ENCODE results near the gene DOCK6. TPM values are rescaled to one million over a fixed set of nuclear protein-coding genes. Genes with fewer than 3 reads are reported as not detected.
"Not testable (repeated sequence)": the region's sequence is repeated elsewhere in the genome, so short reads cannot be mapped to it uniquely, and the experiment has no call there.

Gene DOCK6
- total RNA-seq, 2 donors from 2014 or later, result 30.5 to 49.3 TPM

DNA sequence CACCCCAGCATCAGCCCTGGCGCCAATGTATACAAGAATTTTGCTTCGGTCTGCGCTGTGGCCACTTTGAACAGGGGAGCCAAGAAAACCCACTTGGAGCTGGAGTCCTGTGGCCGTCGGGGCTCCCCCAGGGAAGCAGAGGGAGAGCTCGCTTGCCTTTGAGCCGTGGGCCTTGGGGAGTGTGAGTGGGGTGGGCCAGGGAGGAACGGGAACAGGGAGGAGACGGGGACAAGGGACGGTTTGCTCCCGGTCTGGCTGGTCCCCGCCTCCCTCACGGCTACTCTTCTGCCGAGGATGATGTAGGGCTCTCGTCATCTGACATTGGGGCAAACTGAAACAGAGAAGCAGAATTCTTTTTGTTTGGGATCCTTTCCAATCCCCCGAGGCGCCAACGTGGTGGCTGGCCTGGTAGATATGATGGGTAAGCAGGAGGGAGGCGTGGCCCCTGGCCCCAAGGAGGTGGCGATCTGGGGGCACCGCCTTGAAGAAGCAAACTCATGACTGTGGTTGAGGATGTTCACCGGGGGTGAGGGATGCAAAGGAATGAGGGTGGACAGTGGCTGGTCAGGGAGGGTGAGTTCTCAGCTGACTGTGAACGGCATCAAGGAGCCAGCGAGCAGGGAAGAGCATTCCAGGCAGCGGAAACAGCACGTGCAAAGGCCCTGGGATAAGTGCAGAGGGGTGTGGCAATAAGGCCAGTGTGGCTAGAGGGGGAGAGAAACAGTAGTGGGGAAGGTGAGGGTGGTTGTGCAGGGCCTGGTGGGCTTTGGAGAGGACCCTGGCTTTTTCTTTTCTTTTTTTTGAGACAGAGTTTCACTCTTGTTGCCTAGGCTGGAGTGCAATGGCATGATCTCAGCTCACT is 95.8 kb downstream of the DOCK6 start:
- H3K9me3 ChIP-seq, result no peaks in the 10 kb centered on the region
- H3K4me3 ChIP-seq, result no peak overlapping the region
- TF ChIP-seq, protein P1, sequence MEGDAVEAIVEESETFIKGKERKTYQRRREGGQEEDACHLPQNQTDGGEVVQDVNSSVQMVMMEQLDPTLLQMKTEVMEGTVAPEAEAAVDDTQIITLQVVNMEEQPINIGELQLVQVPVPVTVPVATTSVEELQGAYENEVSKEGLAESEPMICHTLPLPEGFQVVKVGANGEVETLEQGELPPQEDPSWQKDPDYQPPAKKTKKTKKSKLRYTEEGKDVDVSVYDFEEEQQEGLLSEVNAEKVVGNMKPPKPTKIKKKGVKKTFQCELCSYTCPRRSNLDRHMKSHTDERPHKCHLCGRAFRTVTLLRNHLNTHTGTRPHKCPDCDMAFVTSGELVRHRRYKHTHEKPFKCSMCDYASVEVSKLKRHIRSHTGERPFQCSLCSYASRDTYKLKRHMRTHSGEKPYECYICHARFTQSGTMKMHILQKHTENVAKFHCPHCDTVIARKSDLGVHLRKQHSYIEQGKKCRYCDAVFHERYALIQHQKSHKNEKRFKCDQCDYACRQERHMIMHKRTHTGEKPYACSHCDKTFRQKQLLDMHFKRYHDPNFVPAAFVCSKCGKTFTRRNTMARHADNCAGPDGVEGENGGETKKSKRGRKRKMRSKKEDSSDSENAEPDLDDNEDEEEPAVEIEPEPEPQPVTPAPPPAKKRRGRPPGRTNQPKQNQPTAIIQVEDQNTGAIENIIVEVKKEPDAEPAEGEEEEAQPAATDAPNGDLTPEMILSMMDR (IDR thresholded peaks at IDR 0.05), result no peak
- peaks cover 51 to 86% of the 10 kb centered on the region in 2 donors for H3K4me1 ChIP-seq (ENCODE audit: control insufficient read depth in 1 of 2, low read depth in 2 of 2)
- H3K27me3 ChIP-seq (replicated peaks; ENCODE audit: insufficient read depth), result no peaks in the 10 kb centered on the region
- H3K36me3 ChIP-seq, result peaks cover 27% of the 10 kb centered on the region
- peak overlapping the region; percentile 90 to 93 for H3K27ac ChIP-seq
- ATAC-seq (ENCODE audit: insufficient number of reproducible peaks, low FRiP score, low read depth) (no peak), DNase-seq (ENCODE audit: low spot score) (no peak)

DNA sequence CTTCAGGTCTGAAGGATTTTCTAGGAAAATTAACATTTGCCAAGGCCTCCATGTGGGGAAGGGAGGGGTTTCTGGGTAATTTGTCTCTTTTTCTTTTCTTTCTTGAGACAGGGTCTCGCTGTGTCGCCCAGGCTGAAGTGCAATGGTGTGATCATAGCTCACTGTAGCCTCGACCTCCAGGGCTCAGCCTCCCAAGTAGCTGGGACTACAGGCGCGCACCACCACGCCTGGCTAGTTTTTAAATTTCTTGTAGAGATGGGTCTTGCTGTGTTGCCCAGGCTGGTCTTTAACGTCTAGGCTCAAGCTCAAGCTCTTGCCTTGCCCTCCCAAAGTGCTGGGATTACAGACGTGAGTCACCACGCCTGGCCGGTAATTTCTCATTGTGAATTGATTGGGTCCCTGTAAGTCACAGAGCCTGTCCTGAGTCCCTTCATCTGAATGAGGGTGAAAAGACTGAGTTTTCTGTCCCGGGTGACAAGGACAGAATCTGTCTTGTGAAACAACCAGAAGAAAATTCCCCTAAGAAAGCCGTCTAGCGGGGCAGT is 96.8 kb downstream of the DOCK6 start:
- DNase-seq (ENCODE audit: low spot score) (no peak), ATAC-seq (ENCODE audit: insufficient number of reproducible peaks, low FRiP score, low read depth) (no peak)
- TF ChIP-seq, protein P1 (IDR thresholded peaks at IDR 0.05), result peak; percentile 39
- Histone ChIP-seq H3K4me1 (ENCODE audit: control insufficient read depth in 1 of 2, low read depth in 2 of 2) (peaks cover 42 to 80% of the 10 kb centered on the region in 2 donors), H3K27me3 (replicated peaks; ENCODE audit: insufficient read depth) (no peaks in the 10 kb centered on the region), H3K9me3 (no peaks in the 10 kb centered on the region), H3K36me3 (peaks cover 24% of the 10 kb centered on the region), H3K27ac (peak overlapping the region; percentile 90 to 93), H3K4me3 (peak overlapping the region; percentile 67)

DNA sequence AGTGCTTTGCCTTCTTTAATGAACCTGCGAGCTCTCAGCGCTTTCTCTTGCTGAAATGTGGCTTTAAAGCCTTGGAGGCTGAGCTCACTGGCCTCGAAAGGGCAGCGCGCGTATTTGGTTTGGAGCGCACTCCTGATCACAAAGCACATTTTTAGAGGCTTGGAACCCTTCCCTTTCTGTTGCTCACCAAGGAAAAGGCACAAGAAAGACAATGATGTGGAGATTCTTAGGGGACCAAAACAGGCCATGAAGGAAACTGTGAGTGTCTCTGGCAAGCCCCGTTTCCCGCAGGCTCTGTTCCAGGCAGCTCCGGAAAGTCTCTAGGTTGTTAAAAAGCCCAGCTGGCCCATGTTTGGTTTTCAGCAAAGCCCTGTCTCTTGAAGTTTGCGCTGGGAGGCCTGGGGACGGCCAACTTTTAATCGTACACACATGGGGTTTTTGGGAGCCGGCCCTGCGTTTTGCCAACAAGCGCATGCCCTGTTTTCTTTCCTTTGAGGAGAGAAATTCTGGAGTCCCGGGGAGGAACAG is 97.4 kb downstream of the DOCK6 start:
- ATAC-seq (ENCODE audit: insufficient number of reproducible peaks, low FRiP score, low read depth) (peak; percentile 56), DNase-seq (ENCODE audit: low spot score) (no peak)
- H3K9me3 ChIP-seq, result no peaks in the 10 kb centered on the region
- H3K4me1 ChIP-seq (ENCODE audit: control insufficient read depth in 1 of 2, low read depth in 2 of 2), result peaks cover 47 to 80% of the 10 kb centered on the region in 2 donors
- no peaks in the 10 kb centered on the region for H3K27me3 ChIP-seq (replicated peaks; ENCODE audit: insufficient read depth)
- peak overlapping the region; percentile 67 for H3K4me3 ChIP-seq
- H3K36me3 ChIP-seq, result peaks cover 17% of the 10 kb centered on the region
- TF ChIP-seq, protein P1 (IDR thresholded peaks at IDR 0.05), result no peak
- H3K27ac ChIP-seq, result peak overlapping the region; percentile 90 to 93

DNA sequence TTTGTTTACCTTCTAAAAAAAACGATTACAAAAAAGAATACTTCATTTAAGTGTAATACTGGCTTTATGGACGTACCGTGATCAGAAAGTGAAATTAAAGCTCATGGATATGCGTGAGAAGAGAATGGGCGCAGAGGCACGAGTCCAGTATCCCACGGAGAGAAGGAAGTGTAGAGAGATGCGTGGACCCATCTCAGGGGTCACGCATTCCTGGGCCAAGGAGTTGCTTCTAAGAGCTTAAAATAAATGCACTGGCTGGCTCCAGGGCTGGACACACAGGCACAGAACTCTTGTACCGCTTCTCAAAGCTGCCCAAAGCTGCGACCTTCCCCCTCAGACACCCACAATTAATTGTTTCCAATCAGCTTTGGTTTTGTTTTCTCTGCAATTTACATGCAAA is 98.0 kb downstream of the DOCK6 start:
- H3K4me3 ChIP-seq, result peak overlapping the region; percentile 67
- ATAC-seq (ENCODE audit: insufficient number of reproducible peaks, low FRiP score, low read depth), result no peak
- TF ChIP-seq, protein P1 (IDR thresholded peaks at IDR 0.05), result no peak
- no peaks in the 10 kb centered on the region for H3K9me3 ChIP-seq
- H3K27ac ChIP-seq, result peak overlapping the region; percentile 90 to 93
- DNase-seq (ENCODE audit: low spot score), result no peak
- peaks cover 11% of the 10 kb centered on the region for H3K36me3 ChIP-seq
- H3K27me3 ChIP-seq (replicated peaks; ENCODE audit: insufficient read depth), result no peaks in the 10 kb centered on the region
- H3K4me1 ChIP-seq (ENCODE audit: control insufficient read depth in 1 of 2, low read depth in 2 of 2), result peaks cover 50 to 80% of the 10 kb centered on the region in 2 donors

DNA sequence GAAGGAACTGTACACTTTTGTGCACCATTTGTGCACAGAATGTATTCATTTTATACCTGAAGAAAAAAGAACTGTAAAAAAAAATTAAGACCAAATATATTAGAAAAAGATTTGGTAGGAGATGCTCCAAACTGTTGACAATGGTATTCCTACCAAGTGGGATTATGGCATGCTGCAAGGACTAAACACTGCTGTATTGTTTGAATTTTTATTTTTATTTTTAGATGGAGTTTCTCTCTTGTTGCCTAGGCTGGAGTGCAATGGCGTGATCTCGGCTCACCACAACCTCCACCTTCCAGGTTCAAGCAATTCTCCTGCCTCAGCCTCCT is 101.9 kb downstream of the DOCK6 start:
- ATAC-seq (ENCODE audit: insufficient number of reproducible peaks, low FRiP score, low read depth); H3K4me3 ChIP-seq; H3K27me3 ChIP-seq (replicated peaks; ENCODE audit: insufficient read depth); DNase-seq (ENCODE audit: low spot score); H3K36me3 ChIP-seq; H3K9me3 ChIP-seq: not testable (repeated sequence)
- Histone ChIP-seq H3K4me1 (ENCODE audit: control insufficient read depth in 1 of 2, low read depth in 2 of 2) (peaks cover 40 to 77% of the 10 kb centered on the region in 2 donors), H3K27ac (peak overlapping the region in 1 of 2 donors; percentile 93)

All from thoracic aorta (tissue), 2 donors.